HG03139 (cell line): ENCODE measurements around the gene CACNA1S.

Experiments used
- ATAC-seq: cut with Tn5 transposase; IDR thresholded peaks from one replicate; pipeline ENCODE4 v1.9.1; 2021; ENCODE audit not compliant: unreplicated experiment

Gene CACNA1S

DNA sequence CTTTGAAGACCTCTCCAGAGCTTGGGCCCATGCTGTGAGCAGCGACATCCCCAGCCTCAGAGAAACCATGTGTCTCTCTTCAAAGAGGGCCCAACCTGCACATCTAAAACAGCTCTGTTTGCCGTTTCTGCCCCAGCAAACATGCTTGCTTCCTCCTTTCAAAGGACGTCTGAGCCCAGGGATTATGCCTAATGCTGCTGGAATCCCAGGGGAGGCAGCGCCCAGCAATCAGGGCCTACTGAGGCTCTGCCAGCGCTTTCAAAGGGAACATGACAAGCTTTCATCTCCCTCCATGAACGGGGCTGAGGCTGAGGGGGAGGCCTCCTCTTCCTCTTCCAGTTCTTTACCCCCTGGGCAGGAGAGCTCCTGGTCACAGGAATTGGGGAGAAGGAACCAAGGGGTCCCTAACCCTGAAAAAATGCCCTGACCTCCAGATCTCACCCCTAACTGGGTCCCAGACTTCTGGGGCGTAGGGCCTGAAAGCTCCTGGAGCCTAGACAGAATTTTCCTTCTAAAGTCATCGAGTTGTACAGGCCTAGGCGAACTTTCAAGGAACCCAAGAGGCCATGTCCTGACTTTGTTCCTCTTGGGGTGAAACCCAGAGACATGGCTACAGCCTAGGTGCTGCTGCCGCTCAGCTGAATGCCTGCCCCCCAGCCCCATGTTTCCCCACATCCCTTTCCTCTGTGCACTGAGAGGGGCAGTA is 28.2 kb upstream of the CACNA1S start:
- no peak for ATAC-seq

DNA sequence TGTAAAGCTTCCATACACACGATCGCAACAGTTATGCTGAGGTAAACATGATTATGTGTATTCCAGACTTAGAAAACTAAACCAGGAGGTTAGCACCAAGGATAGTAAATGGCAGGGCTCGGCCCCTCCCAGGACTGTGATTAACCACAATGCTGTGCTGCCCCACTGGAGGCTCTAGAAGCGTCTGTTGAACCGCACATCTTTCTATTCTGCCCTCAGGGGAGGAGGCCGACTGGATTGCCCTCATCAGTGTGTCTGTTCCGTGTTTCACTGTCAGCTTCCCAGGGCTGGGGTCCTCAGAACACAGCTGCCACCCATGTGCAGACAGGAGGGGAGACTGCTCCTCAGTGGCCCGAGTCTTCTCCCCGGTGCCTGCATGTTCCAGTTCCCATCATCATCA is 27.5 kb upstream of the CACNA1S start:
- ATAC-seq = no peak

DNA sequence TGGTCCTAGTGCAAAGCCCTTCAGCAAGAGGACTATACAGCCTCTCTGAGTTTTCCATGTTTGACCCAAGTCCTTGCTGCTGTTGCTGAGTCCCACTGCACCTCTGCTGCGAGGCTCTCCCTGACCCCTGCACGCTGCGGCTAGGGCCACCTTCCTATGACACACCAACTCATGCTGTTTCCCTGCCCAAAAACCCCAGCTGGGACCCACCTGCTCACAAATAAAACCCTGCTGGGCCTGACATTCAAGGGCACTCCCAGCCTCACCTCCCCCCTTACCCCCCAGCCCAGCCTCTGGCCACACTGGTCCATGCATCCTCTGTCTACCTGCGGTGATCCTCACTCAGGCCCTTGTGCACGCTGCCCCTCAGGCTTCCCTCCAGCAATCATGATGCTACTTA is 27.1 kb upstream of the CACNA1S start:
- ATAC-seq = no peak

DNA sequence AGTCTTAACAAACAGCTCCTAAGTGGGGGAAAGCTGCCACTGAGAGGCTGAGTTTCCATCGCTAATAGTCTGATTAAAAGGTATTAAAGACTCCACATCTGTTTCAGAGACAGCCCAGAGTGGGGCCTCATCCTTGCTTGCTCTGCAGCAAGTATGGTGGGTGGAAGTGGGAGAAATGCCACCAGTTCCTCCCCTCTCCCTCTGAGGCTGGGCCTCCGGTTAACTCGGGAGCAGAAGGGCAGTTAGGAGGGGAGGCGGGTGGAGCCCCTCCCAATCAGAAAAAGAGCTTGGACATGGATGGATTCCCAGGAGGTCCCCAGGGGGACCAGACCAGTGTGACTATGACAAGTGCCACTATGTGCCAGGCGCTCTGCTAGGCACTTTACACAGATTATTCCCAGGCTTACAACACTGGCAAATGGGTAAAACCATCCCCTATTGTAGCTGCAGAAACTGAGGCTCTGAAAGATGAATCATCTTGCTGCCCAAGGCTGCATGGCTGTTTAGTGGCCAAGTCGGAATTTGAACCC is 26.1 kb upstream of the CACNA1S start:
- ATAC-seq = no peak

DNA sequence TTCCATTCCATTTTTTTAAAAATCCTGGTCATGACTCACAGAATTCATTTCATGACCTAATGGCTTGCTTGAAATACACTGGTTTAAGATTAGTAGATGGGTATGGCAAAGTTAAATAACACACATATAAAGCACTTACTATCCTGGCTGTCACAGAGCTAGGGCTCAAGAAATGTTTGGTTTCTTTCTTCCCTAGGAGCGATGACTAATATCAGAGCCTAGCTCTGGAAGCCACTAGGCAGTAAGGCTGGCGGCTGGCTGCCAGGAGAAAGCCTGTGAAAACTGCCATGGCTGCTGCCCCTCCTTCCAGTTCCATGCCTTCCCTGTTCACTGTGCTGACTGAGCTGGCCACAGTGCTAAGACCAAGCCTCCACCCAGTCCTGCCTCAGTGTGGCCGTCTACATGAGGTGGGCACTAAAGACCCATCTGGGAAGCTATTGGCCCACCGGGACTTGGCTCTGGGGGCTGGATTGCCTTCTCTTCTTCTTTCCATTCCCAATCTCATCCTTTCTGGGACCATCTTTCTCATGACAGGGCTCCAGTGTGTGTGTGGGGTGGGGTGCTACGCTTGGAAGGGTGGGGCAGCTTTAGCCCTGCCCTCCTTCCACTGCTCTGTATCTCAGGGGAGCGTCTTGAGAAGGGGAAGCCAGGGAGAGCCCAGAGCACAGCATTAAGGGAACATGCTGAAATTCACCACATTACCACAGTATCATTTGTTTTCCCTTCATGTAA is 25.5 kb upstream of the CACNA1S start:
- ATAC-seq = no peak

DNA sequence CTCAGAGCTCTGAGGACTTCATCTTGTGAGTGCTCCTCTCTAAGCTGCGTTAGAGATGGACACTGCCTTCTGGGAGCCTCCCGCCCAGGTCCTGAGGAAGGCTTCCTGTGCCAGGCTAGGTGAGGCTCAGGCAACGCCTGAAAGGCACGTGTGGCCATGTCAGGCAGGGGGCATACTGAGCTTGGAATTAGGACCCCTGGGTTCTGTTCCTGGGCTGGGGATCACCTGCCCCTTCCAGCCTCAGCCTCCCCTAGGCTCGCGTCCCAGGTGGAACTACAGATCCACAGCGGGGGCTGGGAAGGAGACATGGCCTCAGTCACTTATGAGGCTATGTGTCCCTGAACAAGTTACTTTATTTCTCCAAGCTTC is 24.8 kb upstream of the CACNA1S start:
- ATAC-seq = no peak

DNA sequence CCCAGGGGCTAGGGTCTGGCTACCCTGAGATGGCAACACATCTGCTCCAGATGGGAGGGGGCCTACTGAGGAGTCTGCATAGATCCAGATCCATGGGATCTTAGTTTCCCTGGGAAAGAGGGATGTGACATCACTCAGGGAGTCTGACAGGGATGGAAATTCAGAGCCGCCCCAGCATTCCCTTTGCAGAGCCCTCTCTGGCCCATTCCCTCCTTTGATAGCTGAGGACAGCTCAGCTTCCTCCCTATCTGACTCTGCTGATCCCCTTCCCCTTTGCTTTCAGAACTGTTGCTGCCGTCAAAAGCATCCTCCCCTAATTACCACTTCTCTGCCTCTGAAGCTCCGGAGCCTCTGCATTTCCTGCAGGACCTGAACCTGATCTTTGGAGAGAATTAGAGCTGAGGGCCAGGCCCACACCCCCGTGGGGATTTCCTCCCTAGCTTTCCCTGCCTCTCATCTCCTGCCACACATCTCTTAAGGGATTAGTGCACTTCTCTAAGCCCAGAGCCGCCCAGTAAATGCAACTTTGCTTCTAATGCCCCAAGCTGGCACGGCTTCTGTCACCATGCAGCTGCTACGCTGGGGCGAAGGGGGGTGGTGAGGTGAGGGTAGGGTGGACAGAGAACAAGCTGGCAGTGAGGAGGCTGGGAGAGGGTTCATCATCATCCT is 24.3 kb upstream of the CACNA1S start:
- ATAC-seq = no peak

DNA sequence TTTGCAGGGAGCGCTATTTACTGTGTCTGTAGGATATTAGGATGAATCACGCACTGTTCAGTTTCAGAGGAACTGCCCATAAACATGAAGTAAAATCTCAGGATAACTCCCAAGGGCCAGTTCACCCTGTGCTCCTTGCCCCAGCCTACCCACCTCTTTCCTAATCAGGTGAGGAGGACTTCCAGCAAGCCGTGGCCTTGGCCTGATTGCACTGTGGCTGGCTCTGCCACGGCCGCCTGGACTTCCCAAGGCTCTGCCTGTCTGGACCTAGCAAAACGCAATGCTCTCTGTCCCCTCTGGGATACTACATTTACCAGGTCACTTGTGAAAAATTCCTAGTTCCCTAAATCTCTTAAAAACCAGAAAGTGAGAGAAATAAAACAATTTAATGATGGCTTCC is 22.2 kb upstream of the CACNA1S start:
- ATAC-seq = no peak

DNA sequence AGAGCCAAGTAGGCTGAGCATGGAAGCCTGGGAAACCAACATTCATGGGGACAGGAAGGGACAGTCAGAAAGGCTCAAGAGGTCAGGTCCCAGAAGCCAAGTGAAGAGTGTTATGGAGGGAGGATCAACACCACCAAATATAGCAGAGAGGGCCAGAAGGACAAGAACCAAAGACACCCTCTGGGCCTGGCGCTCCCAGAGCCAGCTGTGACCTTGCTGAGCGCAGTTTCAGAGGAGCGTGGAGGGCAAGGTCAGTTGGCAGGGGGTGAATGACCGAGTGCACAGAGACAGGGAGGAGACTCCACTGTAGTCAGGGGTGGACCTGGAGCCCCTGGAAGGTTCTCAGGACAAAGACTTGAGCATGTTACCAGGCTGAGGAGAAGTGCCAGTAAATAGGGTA is 19.2 kb upstream of the CACNA1S start:
- ATAC-seq = no peak

DNA sequence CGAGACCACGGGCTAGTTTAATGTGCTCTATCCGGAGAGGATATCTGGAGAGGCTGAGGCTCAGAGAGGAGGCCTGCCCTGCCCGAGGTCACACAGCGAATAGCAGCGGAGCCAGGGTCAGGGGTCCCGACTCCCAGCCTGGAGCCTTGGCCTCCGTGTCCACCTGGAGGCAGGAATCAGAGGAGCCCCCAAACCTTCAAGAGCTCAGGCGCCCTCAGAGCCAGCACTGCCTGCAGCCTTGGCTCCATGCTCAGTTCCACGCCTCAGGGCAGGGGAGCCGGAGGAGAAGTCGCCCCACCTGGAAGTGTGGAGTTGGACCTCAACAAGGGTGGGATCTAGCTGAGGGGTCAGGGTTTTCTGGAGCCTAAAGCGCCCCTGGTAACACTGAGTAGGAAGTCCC is 16.7 kb upstream of the CACNA1S start:
- no peak for ATAC-seq

DNA sequence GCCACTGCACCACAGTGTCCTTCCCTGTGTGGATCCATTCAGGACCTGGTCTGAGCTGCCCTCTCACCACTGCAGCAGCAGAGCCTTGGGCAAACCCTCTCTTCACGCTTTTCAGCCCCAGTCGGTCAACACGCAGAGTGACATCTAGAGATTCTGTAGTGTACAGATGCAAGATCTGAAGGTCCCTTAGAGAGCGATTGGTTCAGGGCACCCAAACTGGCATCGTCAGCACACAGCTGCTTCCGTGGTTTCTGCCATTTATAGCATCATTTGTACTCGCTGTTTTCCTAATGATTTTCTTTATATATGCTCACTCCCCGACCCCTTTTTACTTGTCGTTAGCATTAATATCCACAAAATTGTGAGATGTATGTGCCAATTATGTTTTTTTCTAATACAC is 16.2 kb upstream of the CACNA1S start:
- ATAC-seq = no peak

DNA sequence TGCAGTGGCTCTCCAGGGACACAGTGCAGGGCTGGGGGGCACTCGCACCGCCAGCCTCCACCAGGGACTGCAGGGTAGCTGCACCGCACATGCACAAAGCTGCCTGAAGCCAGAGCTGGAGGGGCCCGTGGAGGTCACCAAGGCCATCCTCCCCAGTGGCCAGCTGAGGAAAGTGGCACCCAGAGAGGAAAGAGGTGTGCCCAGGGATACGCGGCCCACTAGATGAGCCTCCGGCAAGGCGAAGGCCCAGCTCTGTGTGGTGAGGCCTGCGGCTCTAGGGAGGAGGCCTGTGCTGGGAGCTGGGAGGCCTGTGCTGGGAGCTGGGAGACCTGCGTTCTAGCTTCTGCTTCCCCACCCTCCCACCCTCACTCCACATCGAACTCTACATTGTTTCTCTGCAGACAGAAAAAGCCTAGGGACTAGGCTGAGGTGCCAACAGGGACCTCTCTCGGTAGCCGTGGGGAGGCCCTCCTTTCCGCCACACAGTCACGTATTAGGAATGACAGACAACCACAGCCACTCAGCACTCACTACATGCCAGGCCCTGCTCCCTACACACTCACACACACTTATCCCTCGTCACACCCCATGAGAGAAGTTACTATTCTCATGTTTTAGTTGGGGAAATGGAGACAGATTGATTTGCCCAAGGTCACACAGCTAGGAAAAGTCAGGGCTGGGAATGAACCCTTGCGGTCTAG is 15.7 kb upstream of the CACNA1S start:
- ATAC-seq = no peak

DNA sequence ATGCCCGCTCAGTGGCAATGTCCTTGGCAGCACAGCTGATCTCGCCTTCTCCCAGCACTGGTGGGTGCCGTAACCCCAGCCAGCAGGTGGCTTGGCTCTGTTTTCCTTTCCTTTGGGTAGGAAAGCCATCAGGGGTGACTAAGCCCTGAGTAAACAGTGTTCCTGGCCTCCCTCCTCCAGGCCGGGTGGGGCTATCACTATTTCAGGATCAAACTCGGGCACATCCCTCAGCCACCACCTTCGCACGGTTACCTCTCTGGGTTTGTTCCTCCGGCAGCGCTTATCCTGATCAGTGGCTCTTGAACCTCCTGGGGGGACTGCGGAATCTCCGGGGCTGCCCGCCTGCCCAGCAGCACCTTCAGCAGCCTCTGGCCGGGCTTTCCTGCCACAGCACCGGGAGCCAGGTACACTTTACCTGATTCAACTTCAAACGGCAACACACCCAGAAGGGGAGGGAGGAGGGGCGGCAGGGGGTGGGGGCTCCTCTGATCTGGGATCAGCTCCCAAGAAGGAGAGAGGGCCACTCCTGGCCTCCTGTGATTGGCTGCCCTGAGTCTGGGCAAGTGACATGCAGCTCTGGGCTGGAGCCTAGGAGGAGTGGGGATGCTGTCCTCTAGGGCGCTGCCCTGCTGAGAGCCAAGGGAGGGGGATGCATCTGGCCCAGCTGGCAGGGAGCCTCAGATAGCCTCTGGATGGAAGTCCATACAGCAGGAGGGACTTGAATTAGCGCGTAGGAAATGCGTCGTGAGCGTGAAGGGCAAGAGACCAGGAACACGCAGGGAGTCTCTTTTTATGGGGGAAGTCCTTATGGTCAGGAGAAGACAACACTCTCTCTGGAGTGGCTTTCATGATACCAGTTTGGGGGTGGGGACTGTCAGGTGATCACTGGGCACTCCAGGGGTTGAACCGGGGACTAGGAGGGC is 14.9 kb upstream of the CACNA1S start, which contains the start of gene ASCL5:
Gene ASCL5, minus strand, starts transcription at position 353 of the 923 bp plus-strand sequence. CDS start 11,812 bp downstream, outside the sequence.
- no peak for ATAC-seq

DNA sequence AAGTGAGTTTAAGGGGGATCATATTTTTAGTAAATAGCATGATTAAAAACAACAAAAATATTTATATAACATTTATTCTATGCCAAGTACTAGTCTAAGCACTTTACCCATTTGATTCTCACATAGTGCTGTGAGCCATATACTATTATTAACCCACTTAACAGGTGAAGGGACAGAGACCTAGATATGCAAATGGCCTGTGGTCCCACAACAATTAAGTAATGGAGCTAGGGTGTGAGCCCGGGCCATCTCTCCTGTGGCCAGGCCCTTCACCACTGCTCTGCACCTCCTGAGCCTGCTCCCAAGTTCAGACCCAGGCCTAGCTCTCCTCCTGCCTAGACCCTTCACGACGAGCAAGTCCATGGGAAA is 14.2 kb upstream of the CACNA1S start:
- no peak for ATAC-seq

DNA sequence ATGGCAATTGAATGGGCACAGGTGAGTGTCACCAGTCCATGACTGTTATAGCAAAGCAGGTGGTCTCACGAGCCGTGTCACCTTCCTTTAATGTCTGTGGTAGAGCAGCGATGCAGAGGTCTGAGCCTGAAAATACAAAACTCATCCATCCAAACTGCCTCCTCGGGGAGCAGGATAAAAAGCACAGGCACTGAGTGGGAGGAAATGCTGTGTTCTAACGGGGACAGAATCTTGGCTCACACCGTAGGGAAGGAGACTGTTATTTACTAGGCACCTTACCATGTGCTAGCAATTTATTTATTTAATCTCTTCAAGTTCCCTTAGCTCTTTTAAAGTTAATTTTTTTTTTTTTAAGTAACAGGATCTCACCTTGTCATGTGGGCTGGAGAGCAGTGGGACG is 13.6 kb upstream of the CACNA1S start:
- no peak for ATAC-seq

DNA sequence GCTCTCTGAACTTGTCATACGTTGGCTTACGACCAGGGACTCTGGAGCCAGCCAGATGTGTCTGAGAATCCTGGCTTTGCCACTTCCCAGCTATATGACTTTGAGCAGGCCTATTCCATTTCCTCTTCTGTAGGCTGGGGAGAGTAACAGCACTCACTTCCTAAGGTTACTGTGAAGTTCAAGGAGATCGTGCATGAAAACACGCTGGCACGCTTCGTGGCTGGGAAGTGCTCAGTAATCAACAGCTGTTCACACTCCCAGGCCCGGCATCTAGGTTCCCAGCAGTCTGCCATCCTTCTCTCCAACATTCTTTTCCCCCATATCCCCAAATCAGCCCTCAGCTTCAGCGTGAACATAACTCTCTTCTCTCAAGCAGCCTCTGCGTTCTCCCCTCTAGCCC is 12.8 kb upstream of the CACNA1S start:
- no peak for ATAC-seq

DNA sequence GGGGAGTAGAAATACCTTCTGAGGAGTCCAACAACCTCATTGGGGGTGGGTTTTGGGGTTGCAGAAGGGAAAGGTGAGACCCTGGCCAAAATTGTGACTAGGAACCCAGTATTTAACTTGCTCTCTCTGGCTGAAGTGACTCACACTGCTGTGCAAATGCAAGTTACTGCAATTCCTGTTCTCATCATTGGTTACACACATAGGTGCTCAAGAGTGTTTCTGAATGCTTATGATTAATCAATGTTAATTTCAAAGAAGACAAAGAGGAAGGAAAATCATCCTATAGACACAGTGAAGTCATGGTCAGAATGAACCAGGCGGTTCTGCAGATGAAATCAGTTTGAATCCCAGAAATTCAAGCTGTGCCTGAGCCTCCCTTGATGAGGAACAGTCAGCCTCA is 11.6 kb upstream of the CACNA1S start:
- ATAC-seq = no peak

DNA sequence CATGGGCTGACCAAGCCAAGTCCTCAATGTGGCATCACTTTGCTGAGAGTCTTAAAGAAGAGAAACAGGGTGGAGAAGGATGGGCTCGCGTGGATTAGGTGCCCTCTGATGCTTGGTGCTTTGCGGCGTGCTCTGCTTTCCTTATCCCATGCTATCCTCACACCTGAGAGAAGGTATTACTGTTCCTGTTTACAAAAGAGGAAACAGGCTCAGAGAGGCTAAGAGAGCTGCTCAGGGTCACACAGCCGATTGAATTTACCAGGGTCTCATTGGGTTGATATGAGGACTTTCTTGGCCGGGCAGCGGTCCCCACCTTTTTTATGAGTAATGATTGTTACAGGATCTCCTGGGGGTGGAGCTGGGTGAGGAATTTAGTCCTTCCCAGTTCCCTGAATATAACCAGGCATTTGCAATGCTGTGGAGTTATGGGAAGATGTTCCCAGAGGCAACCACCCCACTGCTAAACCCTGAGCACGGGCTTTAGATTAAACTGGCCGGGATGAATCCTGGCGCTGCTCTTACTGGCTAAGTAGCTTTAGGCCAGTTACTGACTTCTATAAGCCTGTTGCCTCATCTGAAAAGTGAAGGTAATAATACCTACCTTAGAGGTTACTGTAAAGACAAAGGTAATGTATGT is 10.2 kb upstream of the CACNA1S start:
- no peak for ATAC-seq

DNA sequence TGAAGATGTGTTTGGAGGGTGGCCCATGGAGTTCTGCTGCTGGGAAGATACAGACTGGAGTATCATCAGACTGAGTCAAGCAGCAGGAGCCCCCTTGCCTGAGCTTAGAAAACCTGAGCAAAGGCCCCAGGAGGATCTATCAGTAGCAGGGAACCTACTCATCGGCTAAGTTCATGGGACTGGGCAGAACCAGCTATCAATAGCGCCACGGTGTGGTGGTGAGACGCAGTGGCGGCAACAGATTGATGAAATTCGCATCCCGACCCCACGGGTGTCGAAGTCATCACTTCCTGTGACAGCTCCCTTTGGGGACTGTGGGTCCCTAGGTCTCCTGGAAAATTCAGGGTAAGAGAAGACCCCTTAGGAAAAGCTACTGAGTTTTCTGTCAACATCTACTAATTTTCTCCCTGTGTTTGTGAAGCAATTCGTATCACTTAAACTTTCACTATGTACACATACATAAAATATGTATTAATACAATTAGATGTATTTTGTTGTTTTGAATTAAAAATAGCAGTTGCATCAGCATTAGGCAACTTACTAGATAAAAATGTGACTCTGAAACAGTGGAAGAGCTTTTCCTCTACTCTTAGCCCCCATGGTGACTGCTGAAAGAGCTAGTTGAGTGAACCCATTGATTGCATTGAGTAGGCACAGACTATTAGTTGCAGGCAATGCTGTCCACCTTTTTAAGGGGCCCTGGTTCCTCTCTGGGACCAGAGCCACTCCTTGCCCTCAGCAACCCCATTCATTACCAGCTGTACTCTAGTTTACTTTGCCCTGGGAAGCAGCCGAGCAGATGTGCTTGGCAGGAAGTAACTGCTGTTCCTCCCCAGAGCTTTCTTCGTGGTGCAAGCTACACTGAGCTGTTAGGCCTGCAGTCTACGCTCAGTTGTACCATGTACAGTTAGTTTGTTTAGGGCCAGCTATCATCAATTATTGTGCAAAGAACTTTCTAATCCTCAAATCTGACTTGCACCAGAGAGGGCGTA is 7.3 kb upstream of the CACNA1S start:
- ATAC-seq = no peak
